SKM-1 (cell line): ENCODE results near the gene NPNT.

ENCODE experiments used
- DNase-seq: peaks from one replicate; lab custom pipeline; 2025; ENCODE audit not compliant: unreplicated experiment; lab: John Stamatoyannopoulos, UW

Gene NPNT

GRCh38 chr4:105969575-105969974 lies 74.3 kb downstream of the NPNT start:
- no peak for DNase-seq

- no peak for DNase-seq
These were observed 75.1 kb downstream of the NPNT start for GRCh38 chr4:105970371-105970770.

- no peak for DNase-seq
These were observed 75.8 kb downstream of the NPNT start for GRCh38 chr4:105971036-105971435.

- DNase-seq = no peak
These were observed 77.8 kb downstream of the NPNT start for GRCh38 chr4:105972946-105973621.

- DNase-seq = no peak
These were observed 81.6 kb downstream of the NPNT start for GRCh38 chr4:105976915-105977314.

- no peak for DNase-seq
These were observed 83.5 kb downstream of the NPNT start for GRCh38 chr4:105978684-105979296.

GRCh38 chr4:105979506-105979905 lies 84.2 kb downstream of the NPNT start:
- no peak for DNase-seq

- DNase-seq = no peak
These were observed 93.4 kb downstream of the NPNT start for GRCh38 chr4:105988671-105989070.

- no peak for DNase-seq
These were observed 94.4 kb downstream of the NPNT start for GRCh38 chr4:105989485-105990242.

GRCh38 chr4:105990933-105991332 lies 95.7 kb downstream of the NPNT start:
- no peak for DNase-seq

GRCh38 chr4:105991726-105992125 lies 96.5 kb downstream of the NPNT start:
- no peak for DNase-seq

- no peak for DNase-seq
These were observed 97.5 kb downstream of the NPNT start for GRCh38 chr4:105992641-105993305.

GRCh38 chr4:105994061-105994460 lies 98.8 kb downstream of the NPNT start:
- DNase-seq = no peak

GRCh38 chr4:105994841-105995501 lies 99.7 kb downstream of the NPNT start:
- no peak for DNase-seq

- no peak for DNase-seq
These were observed 101.6 kb downstream of the NPNT start for GRCh38 chr4:105996845-105997244.

- DNase-seq = no peak
These were observed 103.1 kb downstream of the NPNT start for GRCh38 chr4:105998171-105999063.

GRCh38 chr4:106002994-106003393 lies 107.7 kb downstream of the NPNT start:
- DNase-seq = no peak

GRCh38 chr4:106010761-106011160 lies 115.5 kb downstream of the NPNT start:
- DNase-seq = no peak

- DNase-seq = no peak
These were observed 116.1 kb downstream of the NPNT start for GRCh38 chr4:106011387-106011786.

GRCh38 chr4:106017975-106018374 lies 122.7 kb downstream of the NPNT start:
- no peak for DNase-seq
